ENCODE data around the gene CRABP1.
A peak's percentile ranks its signal among the peaks of the same experiment; 100 is the strongest.

The CRABP1 gene

GRCh38 chr15:78340231-78341056, at the start of gene CRABP1:
Gene CRABP1, plus strand, starts transcription at chr15:78340353. Its CDS starts 76 bp downstream, at chr15:78340429.
- peak; percentile 6 for DNase-seq

- no peak for DNase-seq
These were observed 49.1 kb upstream of the CRABP1 start for GRCh38 chr15:78291052-78291451.

DNA sequence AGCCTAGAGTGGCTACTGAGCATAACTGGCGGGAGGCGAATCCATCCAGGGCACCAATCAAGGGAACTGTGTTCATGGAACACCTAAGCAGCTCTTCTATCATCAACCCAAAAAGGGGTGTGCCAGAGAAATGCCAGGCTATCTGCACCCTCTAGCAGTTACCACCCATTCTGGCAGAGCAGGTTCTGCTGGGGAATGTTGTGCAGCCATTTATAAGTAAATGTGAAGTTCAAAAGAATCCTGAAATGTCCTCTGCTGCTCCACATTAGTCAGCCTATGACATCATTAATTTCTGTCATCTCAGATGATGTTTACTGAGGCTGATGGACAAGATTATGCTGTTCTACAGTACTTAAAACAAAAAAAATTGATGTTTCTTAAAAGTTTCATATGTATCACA, 48.5 kb upstream of the CRABP1 start:
- no peak for DNase-seq

- no peak for DNase-seq
These were observed 47.9 kb upstream of the CRABP1 start for GRCh38 chr15:78292219-78292618.

- peak; percentile 79 for DNase-seq
These were observed 40.8 kb upstream of the CRABP1 start, which contains the start of gene SKIC8 for GRCh38 chr15:78299101-78299930. Gene SKIC8, minus strand, starts transcription at chr15:78299609. Its CDS starts 3,923 bp downstream, at chr15:78295686.

DNA sequence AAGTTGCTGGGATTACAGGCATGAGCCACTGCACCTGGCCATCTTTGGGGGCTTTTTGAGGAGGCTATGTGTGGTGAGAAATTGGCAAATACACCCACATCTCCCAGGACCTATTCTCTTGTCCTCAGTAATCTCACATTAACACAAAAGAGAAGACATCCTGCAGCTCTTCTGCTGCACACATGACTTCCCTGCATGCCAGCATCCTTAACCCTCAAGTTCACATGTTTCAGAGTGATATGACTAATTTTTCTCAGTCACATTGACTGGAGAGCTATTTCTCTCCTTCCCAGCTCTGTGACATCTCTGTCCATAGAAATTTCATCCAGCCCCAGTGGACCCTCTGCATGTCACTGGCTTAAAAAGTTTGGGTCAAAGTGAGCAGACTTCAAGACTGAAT, 38.8 kb upstream of the CRABP1 start:
- no peak for DNase-seq

- no peak for DNase-seq
These were observed 38.3 kb upstream of the CRABP1 start for GRCh38 chr15:78301828-78302227.

- no peak for DNase-seq
These were observed 37.4 kb upstream of the CRABP1 start for GRCh38 chr15:78302579-78303312.

DNA sequence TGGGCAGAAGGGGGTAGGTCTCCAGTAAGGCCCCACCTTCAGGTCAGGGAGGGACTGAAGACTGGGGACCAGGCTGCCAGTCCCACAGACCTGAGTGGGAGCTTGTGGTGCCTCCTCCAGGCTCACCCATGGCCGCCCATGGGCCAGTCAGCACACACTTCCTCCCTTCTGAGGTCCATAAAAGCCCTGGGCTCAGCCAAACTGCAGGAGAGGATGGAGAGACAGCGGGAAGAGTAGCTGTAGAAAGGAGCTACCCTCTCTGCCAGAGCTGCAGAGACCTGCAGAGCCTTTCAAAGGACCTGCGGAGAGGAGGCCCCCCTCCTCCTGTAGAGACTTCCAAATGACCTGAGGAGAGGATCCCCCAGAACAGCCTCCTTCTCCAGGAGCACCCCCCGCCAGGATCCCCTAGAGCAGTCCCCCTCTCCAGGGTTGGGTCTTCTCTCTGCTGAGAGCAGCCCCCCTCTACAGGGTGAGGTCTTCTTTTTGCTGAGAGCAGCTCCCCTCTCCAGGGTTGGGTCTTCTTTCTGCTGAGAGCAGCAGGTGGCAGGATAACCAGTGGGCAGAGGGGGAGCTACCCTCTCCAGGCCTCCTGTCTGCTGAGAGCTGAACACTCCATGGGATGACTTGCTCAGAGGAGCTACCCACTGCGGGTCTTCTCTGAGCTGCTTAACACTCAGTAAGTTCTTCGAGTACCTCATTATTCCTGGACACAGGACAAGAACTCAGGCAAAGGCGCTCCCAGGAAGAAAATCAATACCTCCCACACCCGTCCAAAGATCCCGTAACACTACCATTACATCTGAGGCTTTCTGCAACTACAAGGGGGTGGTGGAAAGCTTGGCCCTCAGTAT, 35.7 kb upstream of the CRABP1 start:
- no peak for DNase-seq

DNA sequence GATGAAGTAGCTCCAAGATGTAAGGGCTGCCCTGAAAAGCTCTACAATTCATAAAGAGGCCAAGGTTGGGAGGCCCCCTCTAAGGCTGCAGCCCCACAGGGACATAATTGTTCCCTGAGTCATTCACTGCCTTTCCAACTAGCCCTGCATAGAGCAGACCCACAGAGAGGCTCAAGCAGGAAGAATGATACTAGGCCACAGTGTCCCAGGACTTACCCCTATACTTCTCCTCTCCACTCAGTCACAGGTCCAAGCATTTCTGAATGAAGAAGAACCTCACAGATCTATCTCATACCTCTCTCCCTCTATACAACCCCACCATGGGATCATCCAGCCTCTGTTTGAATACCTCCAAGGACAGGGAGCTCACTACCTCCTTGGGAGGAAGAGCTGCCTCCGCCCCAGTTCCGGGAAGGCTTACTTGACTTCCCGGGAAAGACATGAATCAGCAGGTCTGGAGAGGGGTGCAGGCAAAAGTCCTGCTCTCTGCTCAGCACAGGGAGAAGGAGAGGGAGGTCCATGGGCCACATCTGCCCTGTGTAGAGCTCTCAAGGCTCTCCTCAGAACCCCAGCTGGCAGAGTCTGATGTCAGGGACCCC, 33.9 kb upstream of the CRABP1 start:
- no peak for DNase-seq

GRCh38 chr15:78307976-78308375, 32.2 kb upstream of the CRABP1 start:
- DNase-seq: no peak

GRCh38 chr15:78308422-78309032, 31.6 kb upstream of the CRABP1 start:
- DNase-seq: peak; percentile 27

- no peak for DNase-seq
These were observed 28.9 kb upstream of the CRABP1 start for GRCh38 chr15:78311292-78311691.

DNA sequence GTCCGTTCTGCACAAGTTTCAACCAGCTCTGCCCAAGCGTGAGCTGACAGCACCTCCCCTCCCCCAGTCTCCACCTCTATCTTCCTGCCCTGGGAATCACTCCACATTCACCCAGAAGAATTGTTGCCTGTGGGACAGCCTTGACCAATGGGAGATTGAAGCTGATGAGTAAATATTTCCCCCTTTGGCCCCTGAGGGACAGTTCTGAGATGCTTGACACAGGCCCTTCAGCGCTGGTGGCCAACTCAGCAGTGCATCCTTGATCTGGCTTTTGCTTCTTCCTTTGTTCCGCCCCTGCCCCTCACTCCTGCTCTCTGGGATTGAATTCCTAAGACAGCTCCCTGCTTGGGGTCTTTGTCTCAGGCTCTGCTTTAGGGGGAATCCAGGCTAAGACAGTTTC, 27.6 kb upstream of the CRABP1 start:
- no peak for DNase-seq

DNA sequence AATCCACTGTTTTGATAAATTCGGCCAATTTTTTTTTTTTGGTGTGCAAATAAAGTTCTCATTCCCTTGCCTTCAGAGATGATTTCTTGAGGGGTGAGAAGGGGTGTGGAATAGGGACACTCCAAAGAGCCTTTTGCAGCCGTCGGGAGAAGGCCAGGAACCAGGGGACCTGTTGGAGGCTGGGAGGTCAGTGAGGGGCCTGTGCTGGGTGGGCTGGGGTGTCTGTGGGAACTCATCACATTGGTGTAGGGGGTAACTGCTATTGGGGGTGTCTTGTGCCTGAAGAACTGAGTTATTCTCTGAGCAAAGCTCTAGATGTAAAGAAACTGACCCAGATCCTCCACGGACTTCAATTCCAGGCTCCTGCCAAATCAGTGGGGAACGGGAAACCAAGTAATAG, 27.2 kb upstream of the CRABP1 start:
- no peak for DNase-seq

DNA sequence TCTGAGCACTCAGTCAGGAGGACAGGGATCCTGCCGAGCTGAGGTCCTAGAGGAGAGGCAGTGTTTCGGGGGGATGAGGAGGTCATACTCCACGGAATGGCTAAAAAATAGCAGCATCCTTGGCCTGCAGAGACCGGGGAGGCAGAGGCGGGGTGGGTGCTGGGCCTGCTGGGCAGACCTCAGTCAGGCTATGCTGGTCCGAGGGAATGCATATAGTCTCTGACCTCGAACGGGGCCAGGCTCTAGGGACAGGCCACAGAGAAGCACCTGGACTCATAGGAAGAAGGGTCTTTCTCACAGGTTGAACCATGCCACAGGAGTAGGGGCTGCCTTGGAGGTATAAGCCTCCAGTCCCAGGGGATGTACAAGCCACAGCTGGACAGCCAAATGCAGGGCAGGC, 26.8 kb upstream of the CRABP1 start:
- no peak for DNase-seq

- DNase-seq: no peak
These were observed 26.0 kb upstream of the CRABP1 start for GRCh38 chr15:78314181-78314581.

- DNase-seq: no peak
These were observed 24.4 kb upstream of the CRABP1 start for GRCh38 chr15:78315686-78316282.

GRCh38 chr15:78316283-78317083, 23.7 kb upstream of the CRABP1 start:
- no peak for DNase-seq

Data from NCI-H2029 (cell line).